ENCODE results near the gene PIP5K1C. TPM values are rescaled to one million over a fixed set of nuclear protein-coding genes. Genes with fewer than 3 reads are reported as not detected.

The PIP5K1C gene
- total RNA-seq, 1 experiment from 2014 or later: 26.9 TPM

DNA sequence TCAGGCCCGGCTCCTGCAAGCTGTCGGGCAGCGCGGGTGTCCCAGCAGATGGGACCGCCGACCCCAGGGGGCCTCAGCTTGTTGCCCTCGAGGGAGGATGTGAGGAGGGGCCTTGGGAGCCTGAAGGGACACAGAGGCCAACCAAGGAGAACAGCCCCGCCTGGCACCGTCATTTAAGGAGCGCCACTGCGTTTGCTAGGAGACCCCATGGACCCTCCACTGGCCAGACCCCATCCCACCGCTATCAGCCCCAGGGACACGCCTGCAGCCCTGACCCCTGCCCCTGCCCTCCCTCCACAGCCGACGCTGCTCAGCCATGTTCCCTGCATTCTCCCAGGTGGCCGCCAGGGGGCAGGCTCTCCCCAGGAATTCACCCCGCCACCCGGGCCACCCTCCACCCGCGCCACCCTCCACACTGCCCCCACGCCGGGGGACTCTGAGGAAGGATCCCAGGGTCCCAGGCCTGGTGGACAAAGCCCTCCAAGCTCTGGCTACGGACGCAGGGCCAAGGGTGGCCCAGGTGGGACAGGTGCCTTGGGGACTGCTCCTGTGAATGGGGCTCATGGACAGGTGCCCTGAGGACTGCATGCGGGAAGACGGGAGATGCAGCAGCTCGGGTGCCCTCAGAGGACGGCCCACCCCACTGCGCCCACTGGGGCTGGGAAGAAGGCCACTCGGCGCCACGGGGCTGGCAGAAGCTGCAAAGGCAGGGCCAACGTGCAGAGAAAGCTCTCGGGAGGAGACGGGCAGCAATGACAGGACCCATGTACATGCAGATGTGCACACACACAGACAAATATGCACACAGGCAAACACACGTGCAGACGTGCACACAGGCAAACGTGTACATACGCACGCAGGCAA lies 34.4 kb downstream of the PIP5K1C start:
- POLR2A ChIA-PET: no interaction called here
- BruUV-seq (replicated peaks): no TSS peak
- Histone ChIP-seq H4K20me1 (ENCODE audit: insufficient read depth) (no peaks in the 10 kb centered on the region), H3K36me3 (ENCODE audit: control insufficient read depth in 1 of 2, insufficient read depth in 2 of 2, low read length in 2 of 2) (peaks cover 9% of the 10 kb centered on the region in 2 experiments; a peak in 3 of 4 replicates), H3K79me2 (ENCODE audit: insufficient read depth, low read length) (no peaks in the 10 kb centered on the region), H2AFZ (ENCODE audit: low read depth, low read length, poor library complexity, severe bottlenecking) (no peak overlapping the region), H3K9ac (ENCODE audit: low read length) (no peak overlapping the region), H3K9me3 (ENCODE audit: control insufficient read depth in 1 of 2, insufficient read depth in 1 of 2, low read depth in 1 of 2, low read length in 2 of 2) (no peaks in the 10 kb centered on the region), H3K27me3 (ENCODE audit: insufficient read depth, low read length) (no peaks in the 10 kb centered on the region), H3K4me3 (replicated peaks in 1 of 2; ENCODE audit: low read depth in 1 of 2, low read length in 2 of 2) (no peak overlapping the region), H3K9me2 (ENCODE audit: insufficient read depth) (no peaks in the 10 kb centered on the region), H3K27ac (ENCODE audit: low read depth, low read length) (no peak overlapping the region), H3K4me1 (ENCODE audit: control insufficient read depth in 1 of 2, insufficient read depth in 2 of 2, low read length in 2 of 2) (peaks cover 0 to 8% of the 10 kb centered on the region in 2 experiments; a peak in 1 of 4 replicates), H3K4me2 (ENCODE audit: low read length) (peak overlapping the region; percentile 6; the same call in 1 of the 2 replicates)
- CTCF ChIA-PET: interaction anchor here (0.9 to 1.5 kb wide), 2 partner anchors 183 to 187 kb away, joined by 5 to 6 read pairs; no protein-coding TSS in a partner anchor
- DNase-seq (ENCODE audit: low read depth, low spot score): no peak
- RAD21 ChIA-PET (ENCODE audit: low non-redundant PET in 1 of 2, low total read pairs in 2 of 2, uncharacterized antibody in 2 of 2, unreplicated experiment in 2 of 2): no interaction called here
- intact Hi-C loops (cut with micrococcal nuclease): loop anchor here (1.0 kb wide), 1 partner anchor 183 kb away; no protein-coding TSS in a partner anchor
- peak; percentile 90 for ATAC-seq
- TF ChIP-seq YY1 (IDR thresholded peaks at IDR 0.05; ENCODE audit: extremely low read depth, insufficient replicate concordance, low read depth, low read length): peak; percentile 38
- TF ChIP-seq, protein P1, sequence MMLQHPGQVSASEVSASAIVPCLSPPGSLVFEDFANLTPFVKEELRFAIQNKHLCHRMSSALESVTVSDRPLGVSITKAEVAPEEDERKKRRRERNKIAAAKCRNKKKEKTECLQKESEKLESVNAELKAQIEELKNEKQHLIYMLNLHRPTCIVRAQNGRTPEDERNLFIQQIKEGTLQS (IDR thresholded peaks at IDR 0.05): no peak
- no peak for TF ChIP-seq POLR2AphosphoS5 (IDR thresholded peaks at IDR 0.05; ENCODE audit: low read depth, low read length)
- no peak for TF ChIP-seq CBX3 (IDR thresholded peaks at IDR 0.05; ENCODE audit: low read depth)
- TF ChIP-seq TCF7L2 (IDR thresholded peaks at IDR 0.05; ENCODE audit: borderline replicate concordance, extremely low read depth, insufficient read depth, insufficient read length): no peak
- no peak for TF ChIP-seq ELF1 (IDR thresholded peaks at IDR 0.05; ENCODE audit: borderline replicate concordance, low read depth)
- peak; percentile 90 for TF ChIP-seq RAD21 (IDR thresholded peaks at IDR 0.05; ENCODE audit: low read depth)
- TF ChIP-seq, protein P2, sequence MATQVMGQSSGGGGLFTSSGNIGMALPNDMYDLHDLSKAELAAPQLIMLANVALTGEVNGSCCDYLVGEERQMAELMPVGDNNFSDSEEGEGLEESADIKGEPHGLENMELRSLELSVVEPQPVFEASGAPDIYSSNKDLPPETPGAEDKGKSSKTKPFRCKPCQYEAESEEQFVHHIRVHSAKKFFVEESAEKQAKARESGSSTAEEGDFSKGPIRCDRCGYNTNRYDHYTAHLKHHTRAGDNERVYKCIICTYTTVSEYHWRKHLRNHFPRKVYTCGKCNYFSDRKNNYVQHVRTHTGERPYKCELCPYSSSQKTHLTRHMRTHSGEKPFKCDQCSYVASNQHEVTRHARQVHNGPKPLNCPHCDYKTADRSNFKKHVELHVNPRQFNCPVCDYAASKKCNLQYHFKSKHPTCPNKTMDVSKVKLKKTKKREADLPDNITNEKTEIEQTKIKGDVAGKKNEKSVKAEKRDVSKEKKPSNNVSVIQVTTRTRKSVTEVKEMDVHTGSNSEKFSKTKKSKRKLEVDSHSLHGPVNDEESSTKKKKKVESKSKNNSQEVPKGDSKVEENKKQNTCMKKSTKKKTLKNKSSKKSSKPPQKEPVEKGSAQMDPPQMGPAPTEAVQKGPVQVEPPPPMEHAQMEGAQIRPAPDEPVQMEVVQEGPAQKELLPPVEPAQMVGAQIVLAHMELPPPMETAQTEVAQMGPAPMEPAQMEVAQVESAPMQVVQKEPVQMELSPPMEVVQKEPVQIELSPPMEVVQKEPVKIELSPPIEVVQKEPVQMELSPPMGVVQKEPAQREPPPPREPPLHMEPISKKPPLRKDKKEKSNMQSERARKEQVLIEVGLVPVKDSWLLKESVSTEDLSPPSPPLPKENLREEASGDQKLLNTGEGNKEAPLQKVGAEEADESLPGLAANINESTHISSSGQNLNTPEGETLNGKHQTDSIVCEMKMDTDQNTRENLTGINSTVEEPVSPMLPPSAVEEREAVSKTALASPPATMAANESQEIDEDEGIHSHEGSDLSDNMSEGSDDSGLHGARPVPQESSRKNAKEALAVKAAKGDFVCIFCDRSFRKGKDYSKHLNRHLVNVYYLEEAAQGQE (IDR thresholded peaks at IDR 0.05; ENCODE audit: low read depth): no peak
- TF ChIP-seq EGR1 (IDR thresholded peaks at IDR 0.05; ENCODE audit: low read depth): no peak
- no peak for TF ChIP-seq CEBPB (IDR thresholded peaks at IDR 0.05; ENCODE audit: low read depth)
- TF ChIP-seq POLR2A (IDR thresholded peaks at IDR 0.05; ENCODE audit: borderline replicate concordance, extremely low read depth, insufficient read depth, insufficient read length): no peak
- no peak for TF ChIP-seq ZBTB33 (IDR thresholded peaks at IDR 0.05; ENCODE audit: extremely low read depth, insufficient replicate concordance, low read length)
- TF ChIP-seq, protein P3, sequence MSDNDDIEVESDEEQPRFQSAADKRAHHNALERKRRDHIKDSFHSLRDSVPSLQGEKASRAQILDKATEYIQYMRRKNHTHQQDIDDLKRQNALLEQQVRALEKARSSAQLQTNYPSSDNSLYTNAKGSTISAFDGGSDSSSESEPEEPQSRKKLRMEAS (IDR thresholded peaks at IDR 0.05): no peak
- TF ChIP-seq ZFX (IDR thresholded peaks at IDR 0.05): no peak
- no peak for TF ChIP-seq SIN3A (IDR thresholded peaks at IDR 0.05; ENCODE audit: low read depth)
- TF ChIP-seq JUND (IDR thresholded peaks at IDR 0.05): no peak
- TF ChIP-seq EZH2phosphoT487 (IDR thresholded peaks at IDR 0.05; ENCODE audit: borderline replicate concordance): no peak
- TF ChIP-seq SRF (IDR thresholded peaks at IDR 0.05; ENCODE audit: low read depth): no peak
- no peak for TF ChIP-seq EZH2 (IDR thresholded peaks at IDR 0.05)
